Astrocyte (in vitro differentiated cells and primary cell): ENCODE results near the gene GAS2L1. TPM values are rescaled to one million over a fixed set of nuclear protein-coding genes. Genes with fewer than 3 reads are reported as not detected.

Experiments
- DNase-seq: peaks from one replicate; pipeline ENCODE4 v3.0.0-alpha.2; 2010; ENCODE audit warnings: low read depth
- FAIRE-seq: peaks from 2 replicates; lab custom pipeline; 2011; peaks lifted over from hg19 to GRCh38; lab: Jason Lieb, UNC
- H2AFZ ChIP-seq: 2 replicates; pipeline ENCODE4 v1.6.0; 2012; ENCODE audit warnings: low read depth, low read length, inconsistent platforms
- H3K27ac ChIP-seq: 2 replicates; pipeline ENCODE4 v1.5.1; 2011; ENCODE audit warnings: low read depth, low read length, inconsistent platforms
- H3K27me3 ChIP-seq: 2 replicates; pipeline ENCODE4 v1.6.0; 2011; ENCODE audit warnings: low read length, inconsistent platforms; ENCODE audit not compliant: insufficient read depth
- H3K36me3 ChIP-seq: 2 replicates; pipeline ENCODE4 v1.5.1; 2011; ENCODE audit warnings: low read length, inconsistent platforms; ENCODE audit not compliant: insufficient read depth
- H3K4me1 ChIP-seq: 2 replicates; pipeline ENCODE4 v1.5.1; 2011; ENCODE audit warnings: low read length, inconsistent platforms; ENCODE audit not compliant: insufficient read depth
- H3K4me2 ChIP-seq: 2 replicates; pipeline ENCODE4 v1.6.0; 2012; ENCODE audit warnings: low read length, inconsistent platforms
- H3K4me3 ChIP-seq: 2 replicates; pipeline ENCODE4 v1.5.1; 2011; ENCODE audit warnings: low read depth, mild to moderate bottlenecking, low read length, inconsistent platforms; ENCODE audit not compliant: insufficient read depth
- H3K79me2 ChIP-seq: 2 replicates; pipeline ENCODE4 v1.6.0; 2012; ENCODE audit warnings: mild to moderate bottlenecking, low read length, inconsistent platforms; ENCODE audit not compliant: insufficient read depth
- H3K9ac ChIP-seq: 2 replicates; pipeline ENCODE4 v1.6.0; 2012; ENCODE audit warnings: mild to moderate bottlenecking, low read length, inconsistent platforms
- H3K9me3 ChIP-seq: 2 replicates; pipeline ENCODE4 v1.5.1; 2012; ENCODE audit warnings: low read depth, mild to moderate bottlenecking, low read length, inconsistent platforms; ENCODE audit not compliant: insufficient read depth
- H4K20me1 ChIP-seq: 2 replicates; pipeline ENCODE4 v1.6.0; 2012; ENCODE audit warnings: low read length, inconsistent platforms; ENCODE audit not compliant: insufficient read depth
- H3K27ac Mint-ChIP-seq: one replicate; pipeline ENCODE4 v1.8.0; 2021; ENCODE audit warnings: mild to moderate bottlenecking, mixed read lengths; ENCODE audit not compliant: unreplicated experiment
- H3K27me3 Mint-ChIP-seq: one replicate; pipeline ENCODE4 v1.8.0; 2021; ENCODE audit warnings: low read depth, mixed read lengths; ENCODE audit not compliant: unreplicated experiment
- H3K36me3 Mint-ChIP-seq: one replicate; pipeline ENCODE4 v1.8.0; 2021; ENCODE audit warnings: low read depth, mixed read lengths; ENCODE audit not compliant: unreplicated experiment
- H3K4me1 Mint-ChIP-seq: one replicate; pipeline ENCODE4 v1.8.0; 2021; ENCODE audit warnings: low read depth, mixed read lengths; ENCODE audit not compliant: unreplicated experiment
- H3K4me3 Mint-ChIP-seq: one replicate; pipeline ENCODE4 v1.8.0; 2021; ENCODE audit warnings: mild to moderate bottlenecking, moderate library complexity, mixed read lengths; ENCODE audit not compliant: unreplicated experiment
- H3K9me3 Mint-ChIP-seq: one replicate; pipeline ENCODE4 v1.8.0; 2021; ENCODE audit warnings: mild to moderate bottlenecking, mixed read lengths; ENCODE audit not compliant: unreplicated experiment
- EZH2 ChIP-seq: IDR thresholded peaks from 2 replicates; pipeline ENCODE4 v1.6.1; 2012; ENCODE audit warnings: mild to moderate bottlenecking, low read length, inconsistent platforms; ENCODE audit not compliant: insufficient read depth
- total RNA-seq: library from RNA; stranded (reverse); gene quantifications from 2 replicates; pipeline ENCODE4 v1.2.1, GENCODE V29; 2021
- TF ChIP-seq, protein P1 (sequence below): IDR thresholded peaks from 2 replicates; pipeline ENCODE4 v1.5.1; 2011; ENCODE audit warnings: low read depth, mild to moderate bottlenecking, inconsistent platforms, low read length, moderate library complexity; ENCODE audit not compliant: insufficient read depth

GAS2L1 gene
- total RNA-seq, 1 donor from 2014 or later = 24.3 TPM

DNA sequence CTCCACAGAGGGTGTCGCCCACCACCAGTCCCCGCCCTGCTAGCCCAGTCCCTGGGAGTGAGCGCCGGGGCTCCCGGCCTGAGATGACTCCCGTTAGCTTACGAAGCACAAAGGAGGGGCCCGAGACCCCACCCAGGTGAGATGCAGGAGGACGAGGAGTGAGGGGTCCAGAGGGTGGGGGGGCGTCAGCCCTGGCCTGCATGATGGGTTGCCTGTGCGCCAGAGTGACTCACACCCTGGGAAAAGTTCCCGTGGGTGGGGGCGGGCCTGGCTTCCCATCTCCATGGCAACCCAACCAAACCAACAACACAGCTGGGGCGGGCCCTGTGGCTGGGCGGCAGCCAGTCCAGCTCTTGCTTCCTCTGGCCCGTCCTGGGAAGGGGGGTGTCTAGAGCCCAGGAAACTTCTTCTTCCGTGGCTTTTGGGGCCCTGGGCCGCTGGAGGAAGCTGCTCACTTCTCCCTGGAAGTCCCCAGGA is 4.5 kb downstream of the GAS2L1 start:
- Mint-ChIP-seq H3K4me1 (peaks cover 8% of the 10 kb centered on the region), H3K4me3 (no peak overlapping the region), H3K36me3 (peaks cover 11% of the 10 kb centered on the region), H3K9me3 (no peaks in the 10 kb centered on the region), H3K27me3 (peaks cover 17% of the 10 kb centered on the region), H3K27ac (peak overlapping the region; percentile 58)
- peaks cover 34% of the 10 kb centered on the region for H3K79me2 ChIP-seq
- H3K4me3 ChIP-seq = peak overlapping the region; percentile 21
- no peak for TF ChIP-seq EZH2
- TF ChIP-seq, protein P1, sequence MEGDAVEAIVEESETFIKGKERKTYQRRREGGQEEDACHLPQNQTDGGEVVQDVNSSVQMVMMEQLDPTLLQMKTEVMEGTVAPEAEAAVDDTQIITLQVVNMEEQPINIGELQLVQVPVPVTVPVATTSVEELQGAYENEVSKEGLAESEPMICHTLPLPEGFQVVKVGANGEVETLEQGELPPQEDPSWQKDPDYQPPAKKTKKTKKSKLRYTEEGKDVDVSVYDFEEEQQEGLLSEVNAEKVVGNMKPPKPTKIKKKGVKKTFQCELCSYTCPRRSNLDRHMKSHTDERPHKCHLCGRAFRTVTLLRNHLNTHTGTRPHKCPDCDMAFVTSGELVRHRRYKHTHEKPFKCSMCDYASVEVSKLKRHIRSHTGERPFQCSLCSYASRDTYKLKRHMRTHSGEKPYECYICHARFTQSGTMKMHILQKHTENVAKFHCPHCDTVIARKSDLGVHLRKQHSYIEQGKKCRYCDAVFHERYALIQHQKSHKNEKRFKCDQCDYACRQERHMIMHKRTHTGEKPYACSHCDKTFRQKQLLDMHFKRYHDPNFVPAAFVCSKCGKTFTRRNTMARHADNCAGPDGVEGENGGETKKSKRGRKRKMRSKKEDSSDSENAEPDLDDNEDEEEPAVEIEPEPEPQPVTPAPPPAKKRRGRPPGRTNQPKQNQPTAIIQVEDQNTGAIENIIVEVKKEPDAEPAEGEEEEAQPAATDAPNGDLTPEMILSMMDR = no peak
- peaks cover 24% of the 10 kb centered on the region for H3K27me3 ChIP-seq
- H4K20me1 ChIP-seq = peaks cover 36% of the 10 kb centered on the region
- peak overlapping the region; percentile 85 for H3K4me2 ChIP-seq
- H2AFZ ChIP-seq = no peak overlapping the region
- peak overlapping the region; percentile 83 for H3K9ac ChIP-seq
- DNase-seq (peak; percentile 90), FAIRE-seq (no peak)
- H3K36me3 ChIP-seq = no peaks in the 10 kb centered on the region
- H3K27ac ChIP-seq = peak overlapping the region; percentile 83
- H3K4me1 ChIP-seq = peaks cover 58% of the 10 kb centered on the region
- no peaks in the 10 kb centered on the region for H3K9me3 ChIP-seq

DNA sequence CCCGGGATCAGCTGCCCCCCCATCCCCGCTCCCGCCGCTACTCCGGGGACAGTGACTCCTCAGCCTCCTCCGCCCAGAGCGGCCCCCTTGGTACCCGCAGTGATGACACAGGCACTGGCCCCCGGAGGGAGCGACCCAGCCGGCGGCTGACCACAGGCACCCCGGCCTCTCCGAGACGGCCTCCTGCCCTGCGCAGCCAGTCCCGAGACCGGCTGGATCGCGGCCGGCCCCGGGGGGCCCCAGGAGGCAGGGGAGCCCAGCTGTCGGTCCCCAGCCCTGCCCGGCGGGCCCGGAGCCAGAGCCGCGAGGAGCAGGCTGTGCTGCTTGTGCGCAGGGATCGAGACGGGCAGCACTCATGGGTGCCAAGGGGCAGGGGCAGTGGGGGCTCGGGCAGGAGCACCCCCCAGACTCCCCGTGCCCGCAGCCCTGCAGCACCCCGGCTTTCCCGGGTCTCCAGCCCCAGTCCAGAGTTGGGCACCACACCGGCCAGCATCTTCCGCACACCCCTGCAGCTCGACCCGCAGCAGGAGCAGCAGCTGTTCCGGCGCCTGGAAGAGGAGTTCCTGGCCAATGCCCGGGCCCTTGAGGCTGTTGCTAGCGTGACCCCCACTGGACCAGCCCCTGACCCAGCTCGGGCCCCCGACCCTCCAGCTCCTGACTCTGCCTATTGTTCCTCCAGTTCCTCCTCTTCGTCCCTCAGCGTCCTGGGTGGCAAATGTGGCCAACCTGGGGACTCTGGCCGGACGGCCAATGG is 5.2 kb downstream of the GAS2L1 start:
- Histone ChIP-seq H3K9ac (peak overlapping the region; percentile 83), H4K20me1 (peaks cover 36% of the 10 kb centered on the region), H3K27ac (peak overlapping the region; percentile 81), H2AFZ (no peak overlapping the region), H3K4me2 (peak overlapping the region; percentile 85), H3K4me1 (peaks cover 52% of the 10 kb centered on the region), H3K9me3 (no peaks in the 10 kb centered on the region), H3K4me3 (peak overlapping the region; percentile 21), H3K27me3 (peaks cover 31% of the 10 kb centered on the region), H3K36me3 (no peaks in the 10 kb centered on the region), H3K79me2 (peaks cover 34% of the 10 kb centered on the region)
- no peak for DNase-seq
- Mint-ChIP-seq H3K27ac (peak overlapping the region; percentile 77), H3K9me3 (no peaks in the 10 kb centered on the region), H3K4me1 (peaks cover 8% of the 10 kb centered on the region), H3K27me3 (peaks cover 23% of the 10 kb centered on the region), H3K36me3 (peaks cover 11% of the 10 kb centered on the region), H3K4me3 (no peak overlapping the region)
- no peak for FAIRE-seq
- TF ChIP-seq, protein P1 = no peak
- no peak for TF ChIP-seq EZH2
